ENCODE data around the gene MFAP3L. TPM values are rescaled to one million over a fixed set of nuclear protein-coding genes. Genes with fewer than 3 reads are reported as not detected.
A peak's percentile ranks its signal among the peaks of the same experiment; 100 is the strongest.

MFAP3L gene
- total RNA-seq, 4 donors from 2014 or later, result 0.23 to 1.8 (median 1.1) TPM

GRCh38 chr4:170035231-170035630, 9.0 kb upstream of the MFAP3L start:
- WGBS, 2 donors, result 22 to 29% methylated on average over 1 of the region's 1 CpG
- Histone ChIP-seq H3K4me3 (no peak overlapping the region), H3K27me3 (peaks cover 0 to 15% (median 0%) of the 10 kb centered on the region in 4 donors), H3K27ac (no peak overlapping the region), H3K36me3 (no peaks in the 10 kb centered on the region), H3K9me3 (no peaks in the 10 kb centered on the region), H3K4me1 (no peaks in the 10 kb centered on the region)
- DNase-seq, result no peak
- TF ChIP-seq CTCF (IDR thresholded peaks at IDR 0.05) (no peak), POLR2A (IDR thresholded peaks at IDR 0.05) (no peak)
- intact Hi-C loops (cut with DNase I), result no loop called here

- H3K9me3 ChIP-seq, result no peaks in the 10 kb centered on the region
- no peaks in the 10 kb centered on the region for H3K36me3 ChIP-seq
- H3K4me3 ChIP-seq, result no peak overlapping the region
- no peaks in the 10 kb centered on the region for H3K4me1 ChIP-seq
- peaks cover 0 to 20% (median 0%) of the 10 kb centered on the region in 4 donors for H3K27me3 ChIP-seq
- TF ChIP-seq POLR2A (IDR thresholded peaks at IDR 0.05), result no peak
- no peak for TF ChIP-seq CTCF (IDR thresholded peaks at IDR 0.05)
- intact Hi-C loops (cut with DNase I), result no loop called here
- 85 to 88% methylated on average over 2 of the region's 2 CpGs for WGBS, 2 donors
- DNase-seq, result no peak
- no peak overlapping the region for H3K27ac ChIP-seq
These were observed 7.8 kb upstream of the MFAP3L start for GRCh38 chr4:170033999-170034398.

GRCh38 chr4:170030121-170030520, 3.9 kb upstream of the MFAP3L start:
- intact Hi-C loops (cut with DNase I), result no loop called here
- TF ChIP-seq CTCF (IDR thresholded peaks at IDR 0.05) (no peak), POLR2A (IDR thresholded peaks at IDR 0.05) (no peak)
- H3K4me3 ChIP-seq, result no peak overlapping the region
- 25 to 32% methylated on average over 1 of the region's 1 CpG for WGBS, 2 donors
- no peaks in the 10 kb centered on the region for H3K36me3 ChIP-seq
- no peaks in the 10 kb centered on the region for H3K9me3 ChIP-seq
- H3K27ac ChIP-seq, result no peak overlapping the region
- DNase-seq, result no peak
- peaks cover 3 to 15% (median 5%) of the 10 kb centered on the region in 3 donors for H3K4me1 ChIP-seq
- peaks cover 0 to 40% (median 0%) of the 10 kb centered on the region in 4 donors for H3K27me3 ChIP-seq

- Histone ChIP-seq H3K4me3 (peak overlapping the region; percentile 77 to 90 (median 82)), H3K4me1 (peaks cover 3 to 15% (median 5%) of the 10 kb centered on the region in 3 donors), H3K27ac (peak overlapping the region; percentile 73 to 91 (median 88)), H3K36me3 (no peaks in the 10 kb centered on the region), H3K9me3 (no peaks in the 10 kb centered on the region), H3K27me3 (peaks cover 0 to 38% (median 0%) of the 10 kb centered on the region in 4 donors)
- intact Hi-C loops (cut with DNase I), result loop anchor here (10.0 kb wide), 1 partner anchor 413 kb away; the partner anchor contains the start of gene NEK1
- DNase-seq, result peak; percentile 42
- 7% methylated on average over 19 to 24 of the region's 37 CpGs for WGBS, 2 donors
- TF ChIP-seq CTCF (IDR thresholded peaks at IDR 0.05) (peak in 2 of 6 experiments; percentile 14 to 18), POLR2A (IDR thresholded peaks at IDR 0.05) (peak in 1 of 4 donors; percentile 37)
These were observed 1.1 kb upstream of the MFAP3L start for GRCh38 chr4:170027181-170027829.

DNA sequence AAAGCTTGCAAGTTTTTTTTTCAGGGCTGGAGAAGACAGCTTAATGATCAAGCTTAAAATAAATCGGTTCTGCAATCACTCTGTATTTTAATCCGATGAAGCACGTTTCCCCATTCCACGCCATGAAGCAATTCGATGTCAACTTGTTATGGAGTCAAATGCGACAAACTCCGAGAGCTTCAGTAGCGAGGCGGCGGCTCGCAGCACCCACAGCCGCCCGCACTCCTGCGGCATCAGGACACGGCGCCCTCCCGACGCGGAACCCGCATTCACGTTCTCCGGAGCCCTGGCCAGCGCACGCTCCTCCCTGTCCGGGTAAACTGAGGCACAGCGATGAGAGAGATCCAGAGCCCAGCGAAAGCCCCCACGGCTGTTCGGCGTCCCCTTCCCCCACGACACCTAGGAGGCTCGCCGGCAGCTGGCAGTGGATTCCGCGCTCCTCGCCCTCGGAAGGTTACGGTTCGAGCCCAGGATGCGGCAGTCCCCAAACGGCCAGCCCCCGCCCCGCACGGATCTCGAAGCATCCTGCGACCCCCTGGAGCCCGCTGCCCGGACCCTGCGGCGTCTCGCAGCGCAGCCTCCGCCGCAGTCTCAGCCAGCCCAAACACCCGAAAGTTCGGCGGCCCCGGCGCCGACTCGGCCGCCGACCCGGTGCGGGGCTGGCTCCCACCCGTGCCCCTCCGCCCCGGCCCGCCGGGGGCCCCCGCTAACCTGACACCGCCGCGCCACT, 507 bp downstream of the MFAP3L start:
- intact Hi-C loops (cut with DNase I), result loop anchor here (10.0 kb wide), 1 partner anchor 411 kb away; the partner anchor contains the start of gene NEK1
- Histone ChIP-seq H3K36me3 (no peaks in the 10 kb centered on the region), H3K4me1 (peaks cover 3 to 15% (median 5%) of the 10 kb centered on the region in 3 donors), H3K27ac (peak overlapping the region; percentile 41 to 93 (median 88)), H3K9me3 (no peaks in the 10 kb centered on the region), H3K4me3 (peak overlapping the region; percentile 77 to 90 (median 82)), H3K27me3 (peaks cover 0 to 33% (median 0%) of the 10 kb centered on the region in 4 donors)
- WGBS, 2 donors, result 14 to 16% methylated on average over 2 to 10 of the region's 74 CpGs
- DNase-seq, result no peak
- TF ChIP-seq POLR2A (IDR thresholded peaks at IDR 0.05) (no peak), CTCF (IDR thresholded peaks at IDR 0.05) (no peak)
